ENCODE measurements around the gene NR2F1.

DNA sequence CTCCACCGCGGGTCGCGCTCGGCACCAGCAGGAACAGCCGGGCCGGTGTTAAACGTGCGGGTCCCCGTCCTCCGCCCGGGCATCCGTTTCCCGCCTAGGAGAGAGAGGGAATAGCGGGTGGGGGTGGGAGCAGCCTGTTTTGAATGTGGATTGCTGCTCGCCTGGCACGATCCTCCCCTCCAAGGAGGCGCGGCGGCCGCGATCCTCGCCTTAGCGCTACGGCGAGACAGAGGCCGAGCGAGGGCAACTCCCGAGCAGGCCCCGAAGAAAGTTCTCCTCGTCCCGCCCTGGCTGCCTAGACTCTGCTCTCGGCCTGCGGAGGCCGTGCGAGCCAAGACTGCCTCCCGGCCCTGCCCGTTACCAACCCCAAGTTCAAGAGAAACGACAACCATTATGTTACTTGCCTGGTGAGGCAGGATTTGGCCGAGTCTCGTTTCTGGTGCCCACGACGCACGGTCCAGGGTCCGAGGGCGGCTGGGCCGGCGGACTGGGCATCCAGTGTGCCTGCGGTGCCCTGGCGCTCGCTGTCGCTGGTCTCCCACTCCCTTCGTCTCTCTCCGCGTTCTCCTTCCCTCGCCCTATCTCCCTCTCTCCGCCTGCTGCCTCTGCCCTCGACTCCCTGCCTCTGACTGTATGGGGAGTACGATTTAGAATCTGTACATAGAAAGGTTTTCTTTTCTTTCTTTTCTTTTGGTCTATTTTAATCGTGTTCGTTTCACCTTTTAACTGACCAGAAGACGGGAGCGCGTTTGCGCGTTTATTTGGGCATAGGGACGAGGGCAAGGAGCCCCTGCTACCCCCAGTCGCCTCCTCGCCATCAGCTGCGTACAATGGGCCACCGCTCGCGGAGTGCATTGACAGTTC is 2.7 kb upstream of the NR2F1 start:
- TF ChIP-seq POLR2A (IDR thresholded peaks at IDR 0.05; ENCODE audit: low read depth, low read length) (no peak), POLR2AphosphoS5 (IDR thresholded peaks at IDR 0.05; ENCODE audit: low read depth, low read length) (no peak)

Data from GM12892 (cell line).